ENCODE data around the gene COX14.

Gene COX14

GRCh38 chr12:50085615-50086072 is 26.4 kb upstream of the COX14 start:
- peak; percentile 63 for DNase-seq

GRCh38 chr12:50086148-50086547 is 25.9 kb upstream of the COX14 start:
- DNase-seq, result no peak

- DNase-seq, result no peak
These were observed 24.9 kb upstream of the COX14 start for GRCh38 chr12:50087151-50087550.

GRCh38 chr12:50087995-50088394 is 24.0 kb upstream of the COX14 start:
- DNase-seq, result no peak

- peak; percentile 70 for DNase-seq
These were observed 23.3 kb upstream of the COX14 start for GRCh38 chr12:50088577-50089335.

GRCh38 chr12:50089730-50090129 is 22.3 kb upstream of the COX14 start:
- DNase-seq, result no peak

- DNase-seq, result no peak
These were observed 21.6 kb upstream of the COX14 start for GRCh38 chr12:50090391-50090790.

GRCh38 chr12:50097952-50098351 is 14.1 kb upstream of the COX14 start:
- DNase-seq, result no peak

- no peak for DNase-seq
These were observed 12.6 kb upstream of the COX14 start for GRCh38 chr12:50099302-50100008.

GRCh38 chr12:50100561-50100960 is 11.5 kb upstream of the COX14 start:
- no peak for DNase-seq

- DNase-seq, result peak; percentile 12
These were observed 10.4 kb upstream of the COX14 start for GRCh38 chr12:50101663-50102062.

GRCh38 chr12:50102131-50102531 is 9.9 kb upstream of the COX14 start:
- no peak for DNase-seq

- DNase-seq, result no peak
These were observed 9.3 kb upstream of the COX14 start for GRCh38 chr12:50102646-50103309.

- no peak for DNase-seq
These were observed 8.7 kb upstream of the COX14 start for GRCh38 chr12:50103351-50103750.

GRCh38 chr12:50103767-50104321 is 8.2 kb upstream of the COX14 start, which contains the start of gene GPD1:
GPD1 (plus strand) TSS chr12:50104008; CDS start chr12:50104051, 43 bp downstream.
- DNase-seq, result peak; percentile 72

GRCh38 chr12:50104417-50105366 is 7.3 kb upstream of the COX14 start:
- no peak for DNase-seq

GRCh38 chr12:50105913-50106450 is 6.1 kb upstream of the COX14 start:
- no peak for DNase-seq

GRCh38 chr12:50106907-50107306 is 5.1 kb upstream of the COX14 start:
- no peak for DNase-seq

GRCh38 chr12:50107416-50108268 is 4.4 kb upstream of the COX14 start:
- DNase-seq, result no peak

GRCh38 chr12:50109319-50109718 is 2.7 kb upstream of the COX14 start:
- no peak for DNase-seq
